Activated CD4-positive, alpha-beta T cell treated with anti-CD3 and anti-CD28 coated beads, Interleukin-2, amount 50 U/mL, for 1 hour (primary cell): ENCODE measurements around the gene MRPL37.
"Not testable (repeated sequence)": the region's sequence is repeated elsewhere in the genome, so short reads cannot be mapped to it uniquely, and the experiment has no call there.

Experiments
- DNase-seq: peaks from one replicate; pipeline ENCODE4 v3.0.0-alpha.2; 2020

Gene MRPL37

GRCh38 chr1:54199765-54200518, at the start of gene MRPL37, which contains the start of gene CYB5RL:
MRPL37 (plus strand) TSS chr1:54200167; CDS start chr1:54200244, 77 bp downstream.
CYB5RL (minus strand) TSS chr1:54200030; CDS start chr1:54195616, 4,414 bp downstream.
- DNase-seq = peak; percentile 84

DNA sequence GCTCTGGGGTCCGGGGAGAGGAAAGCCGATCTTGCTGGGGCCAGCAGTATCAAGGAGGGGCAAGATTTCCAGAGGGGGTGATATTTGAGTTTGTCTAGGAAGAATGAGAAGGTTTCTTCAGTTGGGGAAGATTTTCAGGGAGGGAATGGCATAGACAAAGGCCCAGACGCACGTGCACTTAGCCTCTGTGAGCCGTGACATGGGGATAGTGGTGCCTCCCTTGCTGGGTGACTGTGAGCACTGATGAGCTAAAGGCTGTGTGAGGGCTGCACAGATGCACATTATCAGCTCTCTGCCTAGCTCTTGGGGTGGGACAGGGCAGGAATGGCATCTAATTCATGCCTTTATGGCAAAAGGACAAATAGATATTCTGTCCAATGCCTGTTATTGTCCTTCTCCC, 49.0 kb upstream of the MRPL37 start:
- no peak for DNase-seq

GRCh38 chr1:54152696-54153095, 47.3 kb upstream of the MRPL37 start, which contains the start of gene CDCP2:
CDCP2 (minus strand) TSS chr1:54153000; CDS start chr1:54152922, 78 bp downstream.
- no peak for DNase-seq

DNA sequence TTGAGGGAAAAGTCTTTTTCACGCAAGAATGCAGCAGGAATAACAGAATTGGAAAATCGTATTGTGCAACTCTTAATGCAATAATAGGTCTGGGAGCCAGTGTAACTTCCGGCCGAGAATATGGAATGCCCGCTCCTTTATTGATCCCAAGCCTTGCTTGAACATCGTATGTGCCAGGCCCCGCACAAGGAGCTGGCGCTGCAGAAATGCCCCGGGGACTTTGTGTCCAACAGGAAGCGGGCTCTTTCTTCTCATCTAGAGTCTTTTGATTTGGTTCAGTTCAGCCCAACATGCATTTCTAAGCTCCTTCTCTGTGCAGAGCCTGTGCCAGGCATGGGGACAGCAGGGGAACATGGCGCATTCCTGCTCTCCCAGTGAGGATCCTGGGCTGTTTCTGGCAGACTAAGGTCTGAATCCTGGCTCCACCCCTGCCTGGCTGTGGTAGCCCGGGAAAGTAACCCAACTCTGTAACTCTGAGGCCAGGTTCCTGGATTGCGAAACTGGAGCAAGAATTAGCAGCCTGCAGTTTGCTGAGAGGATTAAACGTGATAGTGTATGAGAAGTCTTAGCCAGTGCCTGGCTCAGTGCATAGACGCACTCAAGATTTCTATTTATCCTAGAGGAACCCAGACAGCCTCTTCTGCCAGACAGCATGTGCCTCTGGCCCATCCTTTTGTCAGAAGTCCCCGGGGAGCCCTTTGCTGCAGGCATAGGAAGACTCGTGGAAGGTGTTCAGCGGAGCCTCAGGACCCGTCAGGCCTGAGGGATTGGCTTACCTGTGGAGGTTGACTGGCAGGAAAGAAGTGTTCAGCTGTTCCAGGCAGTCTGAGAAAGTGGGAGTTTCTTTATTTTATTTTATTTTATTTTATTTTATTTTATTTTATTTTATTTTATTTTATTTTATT, 46.2 kb upstream of the MRPL37 start:
- no peak for DNase-seq

DNA sequence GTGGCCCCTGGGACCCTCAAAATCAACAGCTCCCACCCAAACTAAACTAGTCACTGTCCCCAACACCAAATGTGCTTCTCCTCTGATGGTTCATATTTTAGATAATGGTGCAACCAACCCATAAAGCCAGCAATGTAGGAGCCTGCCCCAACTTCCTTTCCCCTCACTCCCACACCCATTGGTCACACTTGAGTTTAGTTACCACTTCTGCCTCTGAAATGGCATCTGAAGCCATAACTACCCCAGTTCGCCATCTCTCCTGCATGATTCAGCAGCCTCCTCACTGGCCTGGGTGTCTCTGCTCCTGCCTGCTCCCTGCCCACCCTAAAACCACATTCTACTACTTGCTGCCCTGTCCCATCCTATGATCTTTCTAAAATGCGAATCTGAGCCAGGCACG, 43.8 kb upstream of the MRPL37 start:
- no peak for DNase-seq

- DNase-seq = no peak
Observed at GRCh38 chr1:54156986-54157385, 43.0 kb upstream of the MRPL37 start.

DNA sequence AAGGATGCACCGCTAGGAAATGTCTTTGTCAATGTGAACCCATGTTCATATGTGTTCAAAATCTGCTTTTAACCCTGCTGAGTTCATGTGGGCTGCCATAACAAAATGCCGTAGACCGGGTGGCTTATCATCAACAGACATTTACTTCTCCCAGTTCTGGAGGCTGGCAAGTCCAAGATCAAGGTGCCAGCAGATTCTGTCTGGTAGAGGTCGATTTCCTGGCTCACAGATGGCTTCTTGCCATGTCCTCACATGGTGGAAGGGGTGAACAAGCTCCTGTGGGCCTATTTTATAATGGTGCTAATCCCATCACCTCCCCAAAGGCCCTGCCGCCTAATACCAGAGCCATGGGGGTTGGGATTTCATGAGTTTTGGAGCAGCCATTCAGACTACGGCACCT, 42.6 kb upstream of the MRPL37 start:
- DNase-seq = no peak

- DNase-seq = no peak
Observed at GRCh38 chr1:54158071-54158470, 41.9 kb upstream of the MRPL37 start.

- DNase-seq = no peak
Observed at GRCh38 chr1:54159733-54160316, 40.1 kb upstream of the MRPL37 start.

- no peak for DNase-seq
Observed at GRCh38 chr1:54160351-54160750, 39.6 kb upstream of the MRPL37 start.

GRCh38 chr1:54161495-54162168, 38.3 kb upstream of the MRPL37 start:
- DNase-seq = no peak

GRCh38 chr1:54163051-54163450, 36.9 kb upstream of the MRPL37 start:
- DNase-seq = no peak

DNA sequence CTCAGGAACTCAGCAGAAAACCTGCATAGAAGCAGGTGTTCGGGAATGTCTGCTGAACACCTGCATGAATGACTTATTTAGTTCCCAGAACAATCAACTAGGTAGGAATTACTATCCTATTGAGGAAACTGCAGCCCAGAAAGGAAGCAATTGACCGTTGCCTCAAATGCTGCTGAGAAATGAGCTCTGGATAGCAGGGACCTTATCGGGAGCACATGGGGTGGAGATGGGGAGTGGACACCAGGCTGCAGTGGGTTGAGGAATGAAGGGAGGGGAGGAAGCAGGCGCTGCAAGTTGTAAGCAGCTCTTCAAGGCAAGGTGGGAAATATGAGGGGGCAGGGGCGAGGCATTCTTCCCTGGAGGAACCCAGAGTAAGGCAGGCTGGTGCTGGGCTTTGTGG, 36.4 kb upstream of the MRPL37 start:
- no peak for DNase-seq

- DNase-seq = no peak
Observed at GRCh38 chr1:54165146-54165545, 34.8 kb upstream of the MRPL37 start.

GRCh38 chr1:54166357-54166756, 33.6 kb upstream of the MRPL37 start:
- not testable (repeated sequence) for DNase-seq

DNA sequence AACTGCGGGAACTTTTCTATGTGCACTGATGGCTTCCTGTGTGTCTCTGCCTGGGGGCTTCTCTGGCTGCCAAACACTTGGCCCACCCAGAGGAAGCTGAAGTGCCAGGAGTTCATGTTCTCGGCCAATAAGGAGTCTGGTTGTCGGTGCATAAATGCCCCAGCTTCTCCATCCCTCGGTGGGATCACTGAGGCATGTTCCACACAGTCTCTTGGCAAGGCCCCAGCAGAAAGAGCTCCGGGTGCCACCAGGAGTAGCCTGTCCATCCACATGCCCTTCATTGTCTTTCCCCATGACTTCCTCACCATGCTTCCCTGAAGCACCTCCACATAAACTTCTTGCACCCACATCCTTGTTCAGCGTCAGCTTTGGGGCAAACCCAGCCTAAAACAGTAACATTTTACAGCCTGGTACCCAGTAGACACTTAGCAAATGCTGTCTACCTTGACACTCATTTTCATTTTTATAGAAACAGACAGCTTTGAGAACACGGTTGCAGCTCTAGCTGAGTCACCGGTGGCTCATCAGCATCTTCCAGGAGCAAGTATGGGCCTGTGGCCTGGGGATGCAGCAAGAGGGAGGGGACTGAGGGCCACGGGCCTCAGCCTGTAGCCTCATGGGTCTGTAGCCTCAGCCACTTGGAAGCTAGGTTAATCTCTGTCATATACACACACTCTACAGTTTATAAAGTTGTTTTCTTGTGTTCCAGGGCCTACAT, 32.4 kb upstream of the MRPL37 start:
- no peak for DNase-seq

GRCh38 chr1:54168206-54168965, 31.6 kb upstream of the MRPL37 start:
- DNase-seq = no peak

DNA sequence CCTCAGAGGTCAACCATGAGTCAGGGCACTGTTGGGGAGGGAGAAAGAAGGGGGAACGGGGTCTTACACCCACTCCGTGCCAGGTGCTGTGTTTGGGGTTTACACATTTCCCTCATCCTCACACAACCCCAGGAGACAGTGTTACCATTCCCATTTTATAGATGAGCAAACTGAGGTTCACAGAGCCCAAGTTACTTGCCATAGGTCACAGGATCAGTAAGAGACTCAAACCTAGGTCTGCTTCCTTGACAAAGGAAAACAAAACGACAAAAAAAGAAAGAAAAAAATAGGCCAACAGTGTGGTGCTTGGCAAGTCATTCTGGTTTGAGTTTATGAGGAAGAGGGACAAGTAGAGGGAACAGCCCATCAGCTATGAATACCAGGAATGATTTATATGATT, 30.9 kb upstream of the MRPL37 start:
- DNase-seq = no peak

DNA sequence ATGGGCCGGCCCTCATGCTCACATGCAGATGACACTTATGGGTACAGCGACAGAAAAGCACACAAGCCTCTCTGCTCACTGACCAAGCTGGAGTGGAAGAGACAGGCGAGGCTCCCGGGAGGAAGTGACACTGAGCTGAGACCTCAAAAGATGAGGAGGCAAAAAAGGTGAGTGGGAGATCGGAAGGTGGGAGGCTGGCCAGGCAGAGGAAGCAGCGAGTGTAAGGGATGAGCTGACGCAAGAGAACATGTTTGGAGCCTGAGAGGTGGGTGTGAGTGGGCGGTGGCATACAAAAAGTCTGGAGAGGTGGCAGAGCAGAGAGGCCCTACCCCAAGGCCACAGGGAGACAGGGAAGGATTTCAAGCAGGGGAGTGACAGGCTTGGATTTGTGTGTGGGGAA, 29.0 kb upstream of the MRPL37 start:
- DNase-seq = no peak

GRCh38 chr1:54171606-54172005, 28.4 kb upstream of the MRPL37 start:
- no peak for DNase-seq
